ENCODE results near the gene SAMD5. TPM values are rescaled to one million over a fixed set of nuclear protein-coding genes. Genes with fewer than 3 reads are reported as not detected.

SAMD5 gene
- total RNA-seq (2021) = 0.04 and 0.29 TPM in 2 replicates
- long read RNA-seq = 0 reads

DNA sequence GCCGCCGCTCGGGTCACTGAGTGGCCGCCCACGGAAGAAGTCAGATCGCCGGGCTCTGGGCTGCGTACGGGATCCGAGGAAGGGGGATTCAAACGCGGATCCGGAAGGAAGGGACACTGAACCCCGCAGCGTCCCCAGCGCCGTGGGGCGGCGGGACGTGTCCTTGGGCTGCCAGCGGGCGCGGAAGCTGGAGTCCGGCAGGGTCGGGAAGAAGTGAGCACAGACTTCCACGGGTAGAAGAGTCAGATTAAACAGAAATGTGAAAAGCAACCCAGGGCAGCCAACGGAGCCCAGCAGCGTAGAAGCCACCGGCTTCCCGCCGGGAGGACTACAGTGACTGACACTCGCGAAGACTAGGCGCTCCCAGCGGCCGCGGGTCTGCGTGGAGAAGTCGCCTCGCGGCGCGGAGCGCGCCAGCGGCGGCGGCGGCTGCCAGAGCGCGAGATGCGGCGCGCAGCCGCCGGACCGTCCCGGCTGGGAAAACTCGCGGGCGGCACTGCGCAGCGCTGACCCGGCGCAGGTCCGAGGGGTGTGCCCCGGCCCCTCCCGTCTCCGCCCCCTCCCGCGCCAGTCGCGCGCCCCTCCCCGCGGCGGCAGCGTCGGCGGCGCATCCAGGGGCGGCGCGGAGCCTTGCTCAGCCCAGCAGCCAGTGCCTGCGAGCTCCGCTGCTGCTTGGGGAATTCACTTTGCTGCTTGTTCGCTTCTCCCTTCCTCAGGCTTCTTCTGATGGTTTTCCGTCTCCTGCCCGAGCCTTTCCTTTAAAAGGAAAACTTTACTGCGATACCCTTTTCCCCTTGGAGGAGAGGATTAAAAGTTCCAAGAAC lies at the start of gene SAMD5:
SAMD5 (plus strand) TSS at position 649 of the 824 bp plus-strand sequence. CDS start 239 bp downstream, outside the sequence.
- peak within 1 kb of the TSS; percentile 89 for H3K4me2 ChIP-seq (ENCODE audit: insufficient read depth, insufficient read length, low read length)
- no peaks in the 10 kb centered on the region for H3K79me1 ChIP-seq (ENCODE audit: insufficient read depth, low read depth, low read length, poor library complexity, severe bottlenecking)
- H2BK12ac ChIP-seq (ENCODE audit: insufficient read length, low read depth, low read length) = no peak within 1 kb of the TSS
- Mint-ChIP-seq H3K9me3 (peaks cover 2 to 3% of the 10 kb centered on the region in 2 experiments; a peak in 3 of 5 replicates), H3K27me3 (ENCODE audit: low read depth) (peaks cover 54% of the 10 kb centered on the region), H3K27ac (no peak within 1 kb of the TSS), H3K4me1 (peaks cover 14 to 19% of the 10 kb centered on the region in 2 experiments), H3K4me3 (peak within 1 kb of the TSS; percentile 64 to 83), H3K36me3 (ENCODE audit: insufficient read depth in 1 of 3, low read depth in 3 of 3) (no peaks in the 10 kb centered on the region; a peak in 1 of 7 replicates)
- no peak within 1 kb of the TSS for H3K9ac ChIP-seq (ENCODE audit: extremely low read depth, insufficient read length, low read length)
- H4K20me1 ChIP-seq (ENCODE audit: control insufficient read depth, insufficient read depth, insufficient read length) = no peaks in the 10 kb centered on the region
- peaks cover 62% of the 10 kb centered on the region for H3K27me3 ChIP-seq (ENCODE audit: insufficient read depth, low read length)
- no peak within 1 kb of the TSS for H2AK5ac ChIP-seq (ENCODE audit: insufficient read length, low read length)
- H3K14ac ChIP-seq (ENCODE audit: insufficient read depth, low read length) = no peak within 1 kb of the TSS
- no peak within 1 kb of the TSS for H3K23ac ChIP-seq (ENCODE audit: insufficient read length, low read depth, low read length)
- H3K79me2 ChIP-seq (ENCODE audit: insufficient read depth, low read length) = no peaks in the 10 kb centered on the region
- TF ChIP-seq, protein P1, sequence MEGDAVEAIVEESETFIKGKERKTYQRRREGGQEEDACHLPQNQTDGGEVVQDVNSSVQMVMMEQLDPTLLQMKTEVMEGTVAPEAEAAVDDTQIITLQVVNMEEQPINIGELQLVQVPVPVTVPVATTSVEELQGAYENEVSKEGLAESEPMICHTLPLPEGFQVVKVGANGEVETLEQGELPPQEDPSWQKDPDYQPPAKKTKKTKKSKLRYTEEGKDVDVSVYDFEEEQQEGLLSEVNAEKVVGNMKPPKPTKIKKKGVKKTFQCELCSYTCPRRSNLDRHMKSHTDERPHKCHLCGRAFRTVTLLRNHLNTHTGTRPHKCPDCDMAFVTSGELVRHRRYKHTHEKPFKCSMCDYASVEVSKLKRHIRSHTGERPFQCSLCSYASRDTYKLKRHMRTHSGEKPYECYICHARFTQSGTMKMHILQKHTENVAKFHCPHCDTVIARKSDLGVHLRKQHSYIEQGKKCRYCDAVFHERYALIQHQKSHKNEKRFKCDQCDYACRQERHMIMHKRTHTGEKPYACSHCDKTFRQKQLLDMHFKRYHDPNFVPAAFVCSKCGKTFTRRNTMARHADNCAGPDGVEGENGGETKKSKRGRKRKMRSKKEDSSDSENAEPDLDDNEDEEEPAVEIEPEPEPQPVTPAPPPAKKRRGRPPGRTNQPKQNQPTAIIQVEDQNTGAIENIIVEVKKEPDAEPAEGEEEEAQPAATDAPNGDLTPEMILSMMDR (conservative IDR thresholded peaks at IDR 0.05) = no peak
- no peak within 1 kb of the TSS for H4K5ac ChIP-seq (ENCODE audit: insufficient read length, low read depth, low read length)
- no peak within 1 kb of the TSS for H2BK5ac ChIP-seq (ENCODE audit: insufficient read length, low read length)
- H3T11ph ChIP-seq (ENCODE audit: low read length) = no peak within 1 kb of the TSS
- H3K18ac ChIP-seq (ENCODE audit: insufficient read length, low read depth, low read length) = no peak within 1 kb of the TSS
- H4K91ac ChIP-seq (ENCODE audit: insufficient read length, low read depth, low read length) = no peak within 1 kb of the TSS
- no peaks in the 10 kb centered on the region for H3K4me1 ChIP-seq (ENCODE audit: insufficient read depth, low read length)
- H2BK20ac ChIP-seq (ENCODE audit: low read depth, low read length, poor library complexity, severe bottlenecking) = no peak within 1 kb of the TSS
- no peaks in the 10 kb centered on the region for H3K9me3 ChIP-seq (ENCODE audit: control insufficient read depth, low read depth, low read length)
- no peak within 1 kb of the TSS for H2BK15ac ChIP-seq (ENCODE audit: low read depth, low read length)
- H2AFZ ChIP-seq (ENCODE audit: low read length) = no peak within 1 kb of the TSS
- no CpG with 5 or more reads among the region's 90 CpGs for WGBS (ENCODE audit: extremely low coverage, insufficient read length, low lambda C conversion rate)
- no peak within 1 kb of the TSS for H3K27ac ChIP-seq (ENCODE audit: insufficient read length, low read depth, low read length)
- peaks cover 17% of the 10 kb centered on the region for H3K23me2 ChIP-seq (ENCODE audit: insufficient read length, low read depth, low read length, poor library complexity, severe bottlenecking)
- no peak within 1 kb of the TSS for H3K4ac ChIP-seq (ENCODE audit: low read depth, low read length)
- DNase-seq = peak; percentile 76
- H3K56ac ChIP-seq (ENCODE audit: insufficient read length, low read depth, low read length) = no peak within 1 kb of the TSS
- H2BK120ac ChIP-seq (ENCODE audit: low read depth, low read length, poor library complexity, severe bottlenecking) = no peak within 1 kb of the TSS
- H4K8ac ChIP-seq (replicated peaks; ENCODE audit: insufficient read length, low read depth, low read length) = no peak within 1 kb of the TSS
